Skeletal muscle tissue (tissue), 4 donors: ENCODE results near the gene JAZF1. TPM values are rescaled to one million over a fixed set of nuclear protein-coding genes. Genes with fewer than 3 reads are reported as not detected.
A peak's percentile ranks its signal among the peaks of the same experiment; 100 is the strongest.

Experiments
- H3K27ac ChIP-seq: one replicate; pipeline ENCODE4 v1.7.0; 2013; ENCODE audit warnings: mild to moderate bottlenecking, low read depth, low read length, inconsistent platforms
- H3K27me3 ChIP-seq, 3 donors: one replicate each; pipeline ENCODE4 v1.7.0; 2013; ENCODE audit warnings: low read length in 3 of 3; ENCODE audit not compliant: control insufficient read depth in 3 of 3, insufficient read depth in 3 of 3
- H3K36me3 ChIP-seq, 3 donors: one replicate each; pipeline ENCODE4 v1.7.0; 2013; ENCODE audit warnings: low read length in 3 of 3; ENCODE audit not compliant: control insufficient read depth in 3 of 3, insufficient read depth in 3 of 3
- H3K4me1 ChIP-seq, 3 donors: one replicate each; pipeline ENCODE4 v1.7.0; 2013; ENCODE audit warnings: low read length in 3 of 3, mild to moderate bottlenecking in 3 of 3; ENCODE audit not compliant: control insufficient read depth in 3 of 3, insufficient read depth in 3 of 3
- H3K4me3 ChIP-seq, 3 donors: one replicate each; pipeline ENCODE4 v1.7.0; 2013; ENCODE audit warnings: low read length in 3 of 3
- H3K9ac ChIP-seq, 3 donors: one replicate each; pipeline ENCODE4 v1.7.0; 2013; ENCODE audit warnings: low read length in 3 of 3, mild to moderate bottlenecking in 3 of 3, moderate library complexity in 2 of 3, low read depth in 1 of 3
- H3K9me3 ChIP-seq, 3 donors: one replicate each; pipeline ENCODE4 v1.7.0; 2013; ENCODE audit warnings: low read length in 3 of 3; ENCODE audit not compliant: control insufficient read depth in 3 of 3
- total RNA-seq: library from RNA; depleted of rRNA; stranded (reverse); fragments of >200 nt; gene quantifications from one replicate; pipeline ENCODE4 v1.2.3, GENCODE V29; 2014
- donor health status: Osteomylitis.

Gene JAZF1
- total RNA-seq, 1 donor from 2014 or later: 7.3 TPM

DNA sequence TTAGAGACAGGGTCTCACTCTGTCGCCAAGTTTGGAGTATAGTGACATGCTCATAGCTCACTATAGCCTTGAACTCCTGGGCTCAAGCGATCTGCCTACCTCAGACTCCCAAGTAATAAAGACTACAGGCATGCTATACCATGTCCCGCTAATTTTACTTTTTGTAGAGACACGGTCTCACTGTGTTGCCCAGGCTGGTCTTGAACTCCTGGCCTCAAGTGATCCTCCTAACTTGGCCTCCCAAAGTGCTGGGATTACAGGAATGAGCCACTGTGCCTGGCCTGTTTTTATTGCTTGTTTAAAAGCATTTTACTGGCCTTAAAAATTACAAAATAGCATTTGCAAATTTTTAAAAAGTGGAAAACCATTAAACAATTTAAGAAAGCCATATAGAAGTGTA lies 135.0 kb downstream of the JAZF1 start:
- Histone ChIP-seq H3K9ac (no peak overlapping the region), H3K4me3 (no peak overlapping the region), H3K9me3 (no peaks in the 10 kb centered on the region), H3K27me3 (no peaks in the 10 kb centered on the region), H3K4me1 (no peaks in the 10 kb centered on the region), H3K27ac (no peak overlapping the region), H3K36me3 (no peaks in the 10 kb centered on the region)

DNA sequence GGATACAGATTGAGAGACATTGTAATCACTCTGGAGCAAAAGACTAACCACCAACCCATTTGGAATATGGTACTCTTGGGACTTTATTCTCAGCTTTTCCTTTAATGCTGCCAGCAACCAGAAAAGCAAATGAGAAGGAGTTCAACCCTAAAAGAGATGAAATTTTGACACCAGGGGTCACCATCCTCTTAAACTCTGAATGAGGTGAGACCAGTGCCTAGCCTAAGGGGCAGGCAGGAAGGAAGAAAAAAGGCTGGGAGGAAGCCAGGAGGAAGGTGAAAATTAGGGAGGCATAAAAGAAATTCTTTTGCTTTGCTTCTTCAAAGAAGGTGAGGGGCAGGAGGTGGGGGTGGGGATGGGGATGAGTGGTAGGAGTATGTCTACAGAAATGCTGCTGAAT lies 135.8 kb downstream of the JAZF1 start:
- H3K27ac ChIP-seq: no peak overlapping the region
- no peaks in the 10 kb centered on the region for H3K36me3 ChIP-seq
- no peak overlapping the region for H3K9ac ChIP-seq
- no peak overlapping the region for H3K4me3 ChIP-seq
- H3K27me3 ChIP-seq: no peaks in the 10 kb centered on the region
- no peaks in the 10 kb centered on the region for H3K4me1 ChIP-seq
- no peaks in the 10 kb centered on the region for H3K9me3 ChIP-seq

DNA sequence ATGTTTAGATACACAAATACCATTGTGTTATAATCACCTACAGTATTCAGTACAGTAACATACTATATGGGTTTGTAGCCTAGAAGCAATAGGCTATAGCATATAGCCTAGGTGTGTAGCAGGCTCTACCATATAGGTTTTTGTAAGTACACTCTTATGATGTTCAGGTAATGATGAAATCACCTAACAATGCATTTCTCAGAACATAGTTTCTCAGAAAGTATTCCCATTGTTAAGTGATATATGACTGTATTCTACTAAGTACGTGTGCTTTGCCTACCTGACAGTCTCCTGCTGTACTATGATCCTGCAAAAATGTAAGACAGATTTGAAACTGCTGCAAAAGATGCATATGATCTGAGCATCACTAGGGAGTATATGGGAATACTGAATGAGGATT lies 137.9 kb downstream of the JAZF1 start:
- no peak overlapping the region for H3K4me3 ChIP-seq
- no peak overlapping the region for H3K27ac ChIP-seq

DNA sequence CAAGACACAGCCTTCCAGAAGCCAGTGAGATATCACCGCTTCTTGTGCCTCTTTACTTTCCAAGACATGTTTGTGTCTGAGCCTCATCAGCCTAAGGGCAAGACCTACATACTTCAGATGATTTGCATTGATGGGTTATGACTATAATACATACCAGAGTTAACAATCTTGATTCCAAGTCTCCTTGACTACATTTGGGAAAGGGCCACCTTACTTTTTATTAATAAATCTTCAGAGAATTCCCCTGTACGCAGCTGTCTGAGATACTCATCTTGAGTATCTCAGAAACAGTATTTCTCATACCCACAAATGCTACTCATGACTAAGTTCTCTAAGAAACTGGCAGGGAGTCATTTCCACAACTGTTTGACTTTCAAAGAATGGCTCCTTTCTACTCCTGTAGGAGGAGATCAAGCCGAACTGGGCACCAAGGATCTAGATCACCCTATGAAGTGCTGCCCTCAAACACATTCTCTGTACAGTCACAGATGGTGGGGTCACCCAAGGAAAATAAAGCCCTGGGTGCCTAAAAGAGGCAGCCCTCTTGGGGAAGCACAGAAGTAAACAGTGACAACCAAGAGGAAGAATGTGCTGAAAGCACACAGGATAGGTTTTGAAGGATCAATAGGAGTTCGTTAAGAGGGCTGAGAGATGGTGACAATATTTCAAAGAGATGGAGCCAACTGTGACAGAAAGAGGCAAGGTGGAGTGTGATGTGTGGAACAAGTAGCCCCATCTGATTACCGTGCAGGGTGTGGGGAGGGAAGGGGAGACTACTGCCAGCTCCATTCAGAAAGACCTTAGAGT lies 138.9 kb downstream of the JAZF1 start:
- peaks cover 4 to 8% (median 6%) of the 10 kb centered on the region in 3 donors for H3K4me1 ChIP-seq
- H3K4me3 ChIP-seq: no peak overlapping the region
- H3K27ac ChIP-seq: no peak overlapping the region
- no peaks in the 10 kb centered on the region for H3K27me3 ChIP-seq
- no peak overlapping the region for H3K9ac ChIP-seq
- H3K36me3 ChIP-seq: no peaks in the 10 kb centered on the region
- H3K9me3 ChIP-seq: no peaks in the 10 kb centered on the region

More for the DNA sequence above, 137.9 kb downstream of the JAZF1 start:
- peaks cover 0 to 3% (median 0%) of the 10 kb centered on the region in 3 donors for H3K4me1 ChIP-seq
- no peaks in the 10 kb centered on the region for H3K27me3 ChIP-seq
- H3K9ac ChIP-seq: no peak overlapping the region
- H3K36me3 ChIP-seq: no peaks in the 10 kb centered on the region
- H3K9me3 ChIP-seq: no peaks in the 10 kb centered on the region

DNA sequence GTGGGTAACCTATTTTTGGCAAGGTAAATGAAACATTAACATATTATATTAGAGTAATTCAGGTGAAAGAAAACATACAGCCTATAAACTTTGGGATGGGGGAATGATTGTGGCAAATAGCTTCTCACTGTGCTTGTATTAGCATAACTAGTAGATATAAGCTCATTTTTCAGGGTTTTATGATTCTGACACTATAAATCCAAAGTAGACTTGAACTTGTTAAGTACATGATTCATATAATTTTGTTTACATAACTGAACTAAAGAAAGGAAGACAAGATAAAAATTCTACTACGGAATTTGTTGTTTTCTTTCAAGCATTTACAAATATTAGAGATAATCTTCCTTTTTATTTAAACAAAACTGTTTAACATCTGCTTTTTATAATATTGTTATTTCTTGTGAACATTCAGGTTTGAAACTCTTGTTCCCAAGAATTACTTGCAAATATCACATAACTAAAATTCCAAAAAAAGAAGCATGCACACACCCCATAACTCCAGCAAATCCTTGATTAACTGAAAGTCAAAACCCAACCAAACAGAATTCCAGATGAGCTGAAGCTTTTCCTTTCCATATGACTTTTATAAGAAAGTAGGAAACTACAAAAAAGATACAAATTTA lies 142.3 kb downstream of the JAZF1 start:
- Histone ChIP-seq H3K9me3 (no peaks in the 10 kb centered on the region), H3K9ac (no peak overlapping the region), H3K36me3 (no peaks in the 10 kb centered on the region), H3K4me1 (peaks cover 7 to 13% (median 9%) of the 10 kb centered on the region in 3 donors), H3K27me3 (no peaks in the 10 kb centered on the region), H3K4me3 (no peak overlapping the region), H3K27ac (peak overlapping the region; percentile 27)

DNA sequence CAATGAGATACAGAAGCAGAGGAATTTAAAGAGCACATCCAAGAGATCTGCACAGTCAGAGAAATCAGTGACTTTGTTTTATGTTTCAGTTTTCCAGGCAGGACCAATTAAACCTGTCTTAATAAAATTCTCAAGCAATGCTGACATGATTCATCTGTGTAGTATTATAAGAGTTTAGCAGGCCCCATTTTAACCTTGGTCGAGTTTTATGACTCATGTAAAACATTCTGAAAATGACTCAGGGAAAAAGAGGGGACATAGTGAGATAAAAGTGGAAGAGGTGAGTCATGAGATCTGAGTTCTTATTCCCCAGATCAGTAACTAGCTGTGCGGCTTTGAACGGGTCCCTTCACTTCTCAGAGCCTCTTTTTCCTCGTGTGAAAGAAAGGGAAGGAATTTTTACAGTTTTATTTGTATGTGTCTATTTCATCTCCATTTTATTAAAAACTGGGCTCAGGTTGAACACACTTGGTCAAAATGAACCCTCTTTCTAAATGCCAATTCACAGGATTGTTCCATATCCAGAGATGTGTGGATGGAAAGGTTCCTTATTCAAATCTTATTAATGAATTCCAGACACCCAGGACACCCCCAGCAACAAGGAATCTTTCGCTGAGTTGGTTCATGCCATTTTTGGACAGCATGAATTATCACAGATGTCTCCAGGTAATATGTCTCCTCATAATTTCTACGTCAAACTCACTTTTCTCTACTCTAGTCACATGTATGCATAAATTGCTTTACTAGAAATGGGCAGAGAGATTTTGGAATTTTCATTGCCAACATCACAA lies 143.2 kb downstream of the JAZF1 start:
- Histone ChIP-seq H3K27me3 (no peaks in the 10 kb centered on the region), H3K9me3 (no peaks in the 10 kb centered on the region), H3K4me1 (peaks cover 7 to 13% (median 9%) of the 10 kb centered on the region in 3 donors), H3K9ac (no peak overlapping the region), H3K4me3 (no peak overlapping the region), H3K27ac (peak overlapping the region; percentile 27), H3K36me3 (no peaks in the 10 kb centered on the region)

DNA sequence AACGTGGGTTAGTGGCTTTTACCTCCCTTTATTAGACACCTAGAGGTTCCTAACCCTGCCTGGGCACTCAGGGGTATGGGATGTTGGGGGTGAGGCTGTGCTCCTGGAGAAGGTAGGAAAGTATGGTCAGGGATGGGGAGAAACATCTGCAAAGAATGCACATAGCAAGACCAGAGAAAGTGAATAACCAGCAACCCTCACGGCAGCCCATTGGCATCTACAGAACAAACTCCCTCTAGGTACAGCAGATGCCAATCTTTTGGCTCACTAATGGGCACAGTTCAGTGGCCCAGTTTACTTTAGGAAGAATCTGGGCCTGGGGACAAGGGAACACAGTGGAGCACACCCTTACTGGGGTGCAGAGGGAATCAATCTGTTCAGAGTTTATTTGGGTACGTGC lies 143.9 kb downstream of the JAZF1 start:
- Histone ChIP-seq H3K9me3 (no peaks in the 10 kb centered on the region), H3K27me3 (no peaks in the 10 kb centered on the region), H3K36me3 (no peaks in the 10 kb centered on the region), H3K9ac (no peak overlapping the region), H3K27ac (peak overlapping the region; percentile 27), H3K4me3 (no peak overlapping the region), H3K4me1 (peaks cover 7 to 13% (median 9%) of the 10 kb centered on the region in 3 donors)

DNA sequence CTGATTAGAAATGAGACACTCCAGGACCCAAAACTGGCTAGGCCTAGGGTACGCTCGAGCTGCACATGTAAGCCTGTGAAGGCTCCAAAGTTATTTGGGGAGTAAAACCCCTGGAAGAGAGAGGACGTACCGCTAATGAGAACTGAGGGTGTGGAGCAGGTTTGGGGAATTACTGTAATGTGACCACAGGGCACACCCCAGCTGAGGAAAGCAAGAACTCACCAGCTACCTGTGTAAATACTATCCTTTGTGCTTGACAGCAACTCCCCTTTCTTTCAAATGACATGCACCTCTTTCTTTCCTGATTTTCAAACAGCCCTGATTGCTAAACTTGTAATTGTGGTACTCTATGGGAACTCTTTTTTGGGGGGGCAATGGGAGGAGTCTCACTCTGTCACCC lies 147.2 kb downstream of the JAZF1 start:
- no peaks in the 10 kb centered on the region for H3K27me3 ChIP-seq
- no peaks in the 10 kb centered on the region for H3K9me3 ChIP-seq
- H3K4me3 ChIP-seq: no peak overlapping the region
- no peak overlapping the region for H3K9ac ChIP-seq
- no peak overlapping the region for H3K27ac ChIP-seq
- H3K4me1 ChIP-seq: peaks cover 7 to 13% (median 9%) of the 10 kb centered on the region in 3 donors
- no peaks in the 10 kb centered on the region for H3K36me3 ChIP-seq

DNA sequence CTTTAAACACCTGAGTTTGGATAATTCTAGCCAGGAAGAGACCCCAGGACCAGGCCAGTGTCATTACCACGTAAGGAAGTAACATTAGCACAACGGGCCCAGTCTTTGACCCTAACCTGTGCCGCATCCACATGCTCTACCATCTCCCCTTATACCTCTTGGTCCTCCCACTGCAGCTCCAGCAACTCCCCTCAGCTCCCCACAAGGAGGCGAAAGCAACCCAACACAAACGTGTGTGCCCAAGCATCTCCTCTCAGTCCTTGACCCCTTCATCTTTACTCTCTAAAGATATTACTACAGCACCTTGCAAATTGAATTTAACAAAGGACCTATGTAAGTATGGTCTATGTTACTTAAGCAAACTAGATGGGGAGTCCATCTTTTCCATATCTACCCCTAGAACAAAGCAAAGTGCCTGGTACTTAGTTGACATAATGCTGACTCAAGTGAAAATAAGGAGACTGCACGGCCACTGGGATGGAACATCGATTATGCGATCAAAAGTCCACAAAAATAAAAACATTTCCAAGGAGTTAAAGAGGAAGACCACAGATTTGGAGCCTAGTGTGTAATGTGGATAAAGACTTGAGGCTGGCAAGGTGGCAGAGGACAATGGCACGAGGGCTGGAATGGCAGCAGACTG lies 147.7 kb downstream of the JAZF1 start:
- H3K27ac ChIP-seq: no peak overlapping the region
- H3K36me3 ChIP-seq: no peaks in the 10 kb centered on the region

More for the DNA sequence above, 147.7 kb downstream of the JAZF1 start:
- Histone ChIP-seq H3K27me3 (no peaks in the 10 kb centered on the region), H3K4me1 (peaks cover 7 to 11% (median 9%) of the 10 kb centered on the region in 3 donors), H3K4me3 (no peak overlapping the region), H3K9ac (no peak overlapping the region), H3K9me3 (no peaks in the 10 kb centered on the region)
